H1 (cell line): ENCODE data around the gene FAHD2B. TPM values are rescaled to one million over a fixed set of nuclear protein-coding genes. Genes with fewer than 3 reads are reported as not detected.
"Not testable (repeated sequence)": the region's sequence is repeated elsewhere in the genome, so short reads cannot be mapped to it uniquely, and the experiment has no call there.

Experiments
- CTCF ChIA-PET: fragments of 300-600 bp; sonication (Branson Sonifier 250); formaldehyde crosslinking; loops from one replicate; lab custom pipeline; 2021; ENCODE audit not compliant: partially characterized antibody; lab: Charles Lee
- POLR2A ChIA-PET: fragments of 300-600 bp; sonication (Branson Sonifier 250); formaldehyde crosslinking; loops from one replicate; lab custom pipeline; 2021; ENCODE audit warnings: inconsistent platforms; ENCODE audit not compliant: partially characterized antibody; lab: Charles Lee
- DNase-seq, 2 experiments: peaks; one replicate each; pipeline versions ENCODE4 v3.0.0 to v3.0.0-alpha.2; 2010 to 2022; ENCODE audit warnings: low spot score in 2 of 2, low read depth in 1 of 2, mixed read lengths in 1 of 2
- FAIRE-seq: peaks from 2 replicates; lab custom pipeline; 2011; peaks lifted over from hg19 to GRCh38; lab: Jason Lieb, UNC
- H2AFZ ChIP-seq: 2 replicates; pipeline ENCODE4 v1.8.1; 2012; ENCODE audit warnings: low read length, inconsistent platforms
- H2AK5ac ChIP-seq: 2 replicates; pipeline ENCODE4 v1.6.1; 2013; ENCODE audit warnings: low read depth, low read length
- H2BK120ac ChIP-seq: replicated peaks from 2 replicates; pipeline ENCODE3; 2013; ENCODE audit warnings: low read depth, low read length, inconsistent platforms
- H2BK12ac ChIP-seq: 2 replicates; pipeline ENCODE4 v1.6.1; 2013; ENCODE audit warnings: low read depth, low read length
- H2BK15ac ChIP-seq: 2 replicates; pipeline ENCODE4 v1.6.1; 2013; ENCODE audit warnings: low read length
- H2BK20ac ChIP-seq: 2 replicates; pipeline ENCODE4 v1.6.1; 2013; ENCODE audit warnings: low read length
- H2BK5ac ChIP-seq: 2 replicates; pipeline ENCODE4 v1.6.1; 2013; ENCODE audit warnings: low read depth, low read length
- H3K14ac ChIP-seq: 2 replicates; pipeline ENCODE4 v1.6.1; 2013; ENCODE audit warnings: inconsistent platforms; ENCODE audit not compliant: insufficient read length
- H3K18ac ChIP-seq: 2 replicates; pipeline ENCODE4 v1.6.1; 2013; ENCODE audit warnings: low read length; ENCODE audit errors: extremely low read depth
- H3K23ac ChIP-seq: 2 replicates; pipeline ENCODE4 v1.6.1; 2013; ENCODE audit warnings: inconsistent platforms; ENCODE audit not compliant: insufficient read length
- H3K23me2 ChIP-seq: 2 replicates; pipeline ENCODE4 v1.6.1; 2013; ENCODE audit warnings: low read depth, low read length
- H3K27ac ChIP-seq: 2 replicates; pipeline ENCODE4 v1.6.1; 2011; ENCODE audit warnings: low read depth, low read length, inconsistent platforms
- H3K27me3 ChIP-seq, 4 experiments: replicated peaks in 1 of 4; 1 replicate in 1 of 4; 2 replicates in 3 of 4; pipeline versions ENCODE4 v1.6.1 to v1.8.1; 2011 to 2013; ENCODE audit warnings: low read length in 3 of 4, mild to moderate bottlenecking in 3 of 4, inconsistent platforms in 2 of 4, mixed read lengths in 2 of 4, moderate library complexity in 1 of 4; ENCODE audit not compliant: control insufficient read depth in 3 of 4, insufficient read depth in 3 of 4; ENCODE audit errors: extremely low read depth in 1 of 4
- H3K36me3 ChIP-seq, 4 experiments: 2 replicates each; pipeline versions ENCODE4 v1.6.1 to v1.8.1; 2011 to 2013; ENCODE audit warnings: mild to moderate bottlenecking in 4 of 4, low read length in 3 of 4, moderate library complexity in 2 of 4, control low read depth in 1 of 4, inconsistent platforms in 1 of 4; ENCODE audit not compliant: insufficient read depth in 4 of 4, control insufficient read depth in 2 of 4
- H3K4ac ChIP-seq: replicated peaks from 2 replicates; pipeline ENCODE3; 2013; ENCODE audit warnings: low read length, low read depth, mixed read lengths, inconsistent platforms; ENCODE audit not compliant: insufficient read length
- H3K4me1 ChIP-seq, 4 experiments: replicated peaks in 1 of 4; 1 replicate in 1 of 4; 2 replicates in 3 of 4; pipeline versions ENCODE4 v1.6.1 to v1.8.1; 2011 to 2013; ENCODE audit warnings: low read length in 3 of 4, inconsistent platforms in 2 of 4, mixed read lengths in 1 of 4; ENCODE audit not compliant: insufficient read depth in 4 of 4, control insufficient read depth in 3 of 4
- H3K4me2 ChIP-seq, 2 experiments: 2 replicates each; pipeline versions ENCODE4 v1.6.1 to v1.8.1; 2011 to 2013; ENCODE audit warnings: low read depth in 2 of 2, low read length in 2 of 2, control low read depth in 1 of 2, inconsistent platforms in 1 of 2, mild to moderate bottlenecking in 1 of 2; ENCODE audit not compliant: insufficient read depth in 1 of 2
- H3K4me3 ChIP-seq, 4 experiments: fragments of 200-600, 300-600 bp in 1 of 4; sonication (generic), shearing (Covaris generic), sonication (Bioruptor Twin) in 1 of 4; 2 replicates each; pipeline versions ENCODE4 v1.5.1 to v1.8.1; 2011 to 2016; ENCODE audit warnings: low read length in 4 of 4, low read depth in 3 of 4, control low read depth in 2 of 4, inconsistent platforms in 2 of 4, mild to moderate bottlenecking in 2 of 4, mixed read lengths in 1 of 4, moderate library complexity in 1 of 4; ENCODE audit not compliant: insufficient read depth in 2 of 4; ENCODE audit errors: extremely low read depth in 1 of 4
- H3K56ac ChIP-seq: replicated peaks from 2 replicates; pipeline ENCODE3; 2013; ENCODE audit warnings: low read depth, mild to moderate bottlenecking, mixed read lengths, low read length, inconsistent platforms; ENCODE audit not compliant: insufficient read length
- H3K79me1 ChIP-seq: 2 replicates; pipeline ENCODE4 v1.6.1; 2013; ENCODE audit warnings: low read depth, low read length, control low read depth
- H3K79me2 ChIP-seq, 2 experiments: 2 replicates each; pipeline versions ENCODE4 v1.6.1 to v1.8.1; 2012 to 2013; ENCODE audit warnings: low read length in 2 of 2, mild to moderate bottlenecking in 2 of 2, inconsistent platforms in 1 of 2; ENCODE audit not compliant: insufficient read depth in 2 of 2, control insufficient read depth in 1 of 2
- H3K9ac ChIP-seq, 4 experiments: replicated peaks in 1 of 4; 1 replicate in 1 of 4; 2 replicates in 3 of 4; pipeline versions ENCODE4 v1.6.1 to v1.8.1; 2011 to 2013; ENCODE audit warnings: low read depth in 3 of 4, low read length in 3 of 4, control low read depth in 2 of 4, mild to moderate bottlenecking in 2 of 4, moderate library complexity in 2 of 4, inconsistent platforms in 1 of 4; ENCODE audit errors: extremely low read depth in 1 of 4
- H3K9me3 ChIP-seq, 2 experiments: 2 replicates each; pipeline versions ENCODE4 v1.6.1 to v1.8.1; 2012 to 2013; ENCODE audit warnings: mild to moderate bottlenecking in 2 of 2, moderate library complexity in 2 of 2, control low read depth in 1 of 2, inconsistent platforms in 1 of 2, low read depth in 1 of 2, low read length in 1 of 2, mixed read lengths in 1 of 2; ENCODE audit not compliant: insufficient read depth in 2 of 2
- H4K20me1 ChIP-seq, 2 experiments: replicated peaks in 1 of 2; 2 replicates each; pipeline versions ENCODE3 to v1.8.1; 2011 to 2013; ENCODE audit warnings: inconsistent platforms in 2 of 2, low read length in 2 of 2, mild to moderate bottlenecking in 1 of 2; ENCODE audit not compliant: insufficient read depth in 2 of 2, control insufficient read depth in 1 of 2
- H4K5ac ChIP-seq: 2 replicates; pipeline ENCODE4 v1.6.1; 2013; ENCODE audit warnings: low read length, low read depth, mixed read lengths, inconsistent platforms; ENCODE audit not compliant: insufficient read length
- H4K8ac ChIP-seq: 2 replicates; pipeline ENCODE4 v1.8.0; 2013; ENCODE audit warnings: mild to moderate bottlenecking, moderate library complexity, low read length, inconsistent platforms; ENCODE audit not compliant: insufficient read depth; ENCODE audit errors: extremely low read depth
- H4K91ac ChIP-seq: replicated peaks from 2 replicates; pipeline ENCODE3; 2013; ENCODE audit warnings: low read length, mixed read lengths, inconsistent platforms; ENCODE audit not compliant: insufficient read length
- WGBS, 2 experiments: shearing (Covaris generic) in 1 of 2; methylation state at CpG; one replicate each; pipeline versions ENCODE4 v1.1.6 to v1.1.7; 2013 to 2015; ENCODE audit warnings: low lambda C conversion rate in 2 of 2, mixed read lengths in 2 of 2, inconsistent platforms in 1 of 2, low coverage in 1 of 2, missing lambda C conversion rate in 1 of 2; ENCODE audit not compliant: insufficient replicate concordance in 2 of 2, insufficient coverage in 1 of 2, insufficient read length in 1 of 2; ENCODE audit errors: extremely low coverage in 1 of 2, missing lambda C conversion rate in 1 of 2; 5-methylcytosine and 5-hydroxymethylcytosine counted together
- polyA plus RNA-seq, 7 experiments: library from polyadenylated mRNA; depleted of rRNA in 3 of 7; stranded (reverse) in 5 of 7; unstranded in 2 of 7; fragments of >200 nt in 5 of 7; fragments of 200-250 nt in 2 of 7; gene quantifications; 1 replicate in 5 of 7; 2 replicates in 1 of 7; 4 replicates in 1 of 7; pipeline versions ENCODE4 v1.2.1 to v1.2.3, GENCODE V29; 2011 to 2013; ENCODE audit warnings: missing spikeins in 2 of 7, mixed read lengths in 2 of 7
- total RNA-seq: library from RNA; stranded (reverse); fragmentation: NEBNext Ultra II Directional; extraction: Animal tissue kit (Norgen Biotek cat#: 25700); gene quantifications from 2 replicates; pipeline ENCODE4 v1.2.1, GENCODE V29; 2021

FAHD2B gene
- total and polyA plus RNA-seq, 2 of the 8 experiments (the other 6 are each of a cell fraction or from before 2014, with no cell fraction given) = 23.5 to 39.4 TPM

- H3K18ac ChIP-seq, H2AFZ ChIP-seq, H3K79me1 ChIP-seq, H3K9me3 ChIP-seq, H4K91ac ChIP-seq, H3K4ac ChIP-seq, H3K36me3 ChIP-seq, H2AK5ac ChIP-seq, H3K4me3 ChIP-seq, H3K14ac ChIP-seq, H3K23ac ChIP-seq, H3K4me1 ChIP-seq, H4K5ac ChIP-seq, H4K8ac ChIP-seq, H2BK20ac ChIP-seq, CTCF ChIA-PET, H3K4me2 ChIP-seq, H3K9ac ChIP-seq, DNase-seq, H2BK12ac ChIP-seq, H2BK5ac ChIP-seq, FAIRE-seq, H2BK120ac ChIP-seq, H3K27ac ChIP-seq, H2BK15ac ChIP-seq, POLR2A ChIA-PET, H4K20me1 ChIP-seq, H3K79me2 ChIP-seq, H3K23me2 ChIP-seq, H3K27me3 ChIP-seq, H3K56ac ChIP-seq: not testable (repeated sequence)
- WGBS, 2 experiments = 90% methylated on average over 1 of the region's 3 CpGs; no CpG with 5 or more reads in 1 of the 2 experiments
Measured at GRCh38 chr2:97070915-97071314, 23.8 kb downstream of the FAHD2B start.

- H3K4me1 ChIP-seq, H3K36me3 ChIP-seq, H3K4me3 ChIP-seq, H3K79me2 ChIP-seq, H2BK20ac ChIP-seq, H4K91ac ChIP-seq, H2AK5ac ChIP-seq, FAIRE-seq, DNase-seq, H2BK5ac ChIP-seq, H3K18ac ChIP-seq, H2BK120ac ChIP-seq, H3K23ac ChIP-seq, H4K8ac ChIP-seq, H2BK15ac ChIP-seq, H4K20me1 ChIP-seq, POLR2A ChIA-PET, H3K4me2 ChIP-seq, H3K56ac ChIP-seq, H3K9me3 ChIP-seq, H3K79me1 ChIP-seq, H4K5ac ChIP-seq, H3K4ac ChIP-seq, H3K23me2 ChIP-seq, H3K27ac ChIP-seq, H3K14ac ChIP-seq, H2AFZ ChIP-seq, H2BK12ac ChIP-seq, H3K9ac ChIP-seq, H3K27me3 ChIP-seq: not testable (repeated sequence)
- CTCF ChIA-PET = interaction anchor here (1.6 kb wide), 1 partner anchor 118 kb away, joined by 3 read pairs; no protein-coding TSS in a partner anchor
- WGBS, 2 experiments = 67% methylated on average over 1 of the region's 5 CpGs; no CpG with 5 or more reads in 1 of the 2 experiments
Measured at GRCh38 chr2:97068722-97069121, 26.0 kb downstream of the FAHD2B start.
